Fibroblast of lung (primary cell): ENCODE data around the gene MAGT1. TPM values are rescaled to one million over a fixed set of nuclear protein-coding genes. Genes with fewer than 3 reads are reported as not detected.

ENCODE experiments used
- DNase-seq, 2 donors: peaks; one replicate each; pipeline versions ENCODE4 v3.0.0 to v3.0.0-alpha.2; 2010; ENCODE audit warnings: low read depth in 2 of 2
- H2AFZ ChIP-seq: 2 replicates; pipeline ENCODE4 v1.5.1; 2012; ENCODE audit warnings: low read length, control low read depth, inconsistent platforms
- H3K27ac ChIP-seq: 2 replicates; pipeline ENCODE4 v1.5.1; 2011; ENCODE audit warnings: low read length, control low read depth; ENCODE audit not compliant: insufficient read depth
- H3K27me3 ChIP-seq: 2 replicates; pipeline ENCODE4 v1.5.1; 2011; ENCODE audit warnings: mild to moderate bottlenecking, low read length; ENCODE audit not compliant: control insufficient read depth, insufficient read depth
- H3K36me3 ChIP-seq: 2 replicates; pipeline ENCODE4 v1.5.1; 2011; ENCODE audit warnings: low read length; ENCODE audit not compliant: control insufficient read depth, insufficient read depth
- H3K4me1 ChIP-seq: 2 replicates; pipeline ENCODE4 v1.5.1; 2011; ENCODE audit warnings: low read length; ENCODE audit not compliant: control insufficient read depth, insufficient read depth; ENCODE audit errors: extremely low read depth
- H3K4me2 ChIP-seq: 2 replicates; pipeline ENCODE4 v1.5.1; 2011; ENCODE audit warnings: low read length, control low read depth; ENCODE audit not compliant: insufficient read depth; ENCODE audit errors: extremely low read depth
- H3K4me3 ChIP-seq, 4 experiments: fragments of 200-600 bp in 1 of 4; sonication (generic) in 1 of 4; replicated peaks in 1 of 4; 2 replicates each; pipeline ENCODE4 v1.5.1; 2011 to 2016; ENCODE audit warnings: low read length in 4 of 4, low read depth in 3 of 4, mild to moderate bottlenecking in 3 of 4, control low read depth in 2 of 4, inconsistent platforms in 1 of 4, mixed read lengths in 1 of 4; ENCODE audit not compliant: insufficient read depth in 1 of 4; ENCODE audit errors: control extremely low read depth in 1 of 4
- H3K79me2 ChIP-seq: 2 replicates; pipeline ENCODE4 v1.5.1; 2012; ENCODE audit warnings: mild to moderate bottlenecking, low read length, inconsistent platforms; ENCODE audit not compliant: control insufficient read depth, insufficient read depth
- H3K9ac ChIP-seq: 2 replicates; pipeline ENCODE4 v1.5.1; 2011; ENCODE audit warnings: mild to moderate bottlenecking, low read length, control low read depth; ENCODE audit not compliant: insufficient read depth
- H3K9me3 ChIP-seq: 2 replicates; pipeline ENCODE4 v1.5.1; 2012; ENCODE audit warnings: low read depth, low read length; ENCODE audit not compliant: control insufficient read depth, insufficient read depth
- H4K20me1 ChIP-seq: 2 replicates; pipeline ENCODE4 v1.5.1; 2011; ENCODE audit warnings: low read length; ENCODE audit not compliant: control insufficient read depth, insufficient read depth; ENCODE audit errors: extremely low read depth
- EZH2 ChIP-seq: IDR thresholded peaks from 2 replicates; pipeline ENCODE4 v1.5.1; 2012; ENCODE audit warnings: low read length, control low read depth, mild to moderate bottlenecking; ENCODE audit errors: missing control alignments
- polyA plus RNA-seq, 2 donors: library from polyadenylated mRNA; depleted of rRNA in 1 of 2; stranded (reverse) in 1 of 2; unstranded in 1 of 2; fragments of >200 nt; gene quantifications; 2 replicates each; pipeline ENCODE4 v1.2.1, GENCODE V29; 2011 to 2012; ENCODE audit warnings: missing spikeins in 1 of 2
- total RNA-seq: library from RNA; depleted of rRNA; stranded (reverse); fragments of >200 nt; gene quantifications from 2 replicates; pipeline ENCODE4 v1.2.1, GENCODE V29; 2014
- TF ChIP-seq, protein P1 (sequence below), 2 donors: IDR thresholded peaks in 1 of 2; conservative IDR thresholded peaks in 1 of 2; 1 replicate in 1 of 2; 2 replicates in 1 of 2; pipeline ENCODE4 v1.5.1; 2011 to 2012; ENCODE audit warnings: low read length in 2 of 2, control low read depth in 1 of 2, inconsistent platforms in 1 of 2, low read depth in 1 of 2, mild to moderate bottlenecking in 1 of 2

MAGT1 gene
- total and polyA plus RNA-seq, 2 donors (not counting 1 experiment from before 2014, with no cell fraction given) = 102 to 211 TPM

DNA sequence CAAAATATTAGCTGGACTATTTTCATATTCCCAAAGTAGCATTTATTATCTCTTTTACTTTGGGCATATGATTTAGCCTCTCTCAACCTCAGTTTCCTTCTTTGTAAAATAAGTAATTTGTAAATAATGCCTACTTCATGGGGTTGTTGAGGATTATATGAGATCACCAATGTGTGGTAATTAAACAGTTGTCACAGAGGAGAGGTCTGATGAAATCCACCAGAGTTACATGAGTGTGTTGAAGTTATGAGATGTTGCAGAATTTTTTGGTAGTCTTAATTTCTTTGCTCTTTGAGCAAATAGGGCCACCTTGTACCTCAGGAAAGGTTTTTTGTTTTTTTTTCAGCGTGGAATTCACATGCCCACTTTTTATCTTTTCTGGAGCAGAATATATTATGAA lies 5.5 kb upstream of the MAGT1 start:
- TF ChIP-seq EZH2 = no peak
- peak overlapping the region; percentile 58 for H3K4me2 ChIP-seq
- peak overlapping the region; percentile 81 for H3K27ac ChIP-seq
- H3K9me3 ChIP-seq = no peaks in the 10 kb centered on the region
- no peak for DNase-seq
- peaks cover 26% of the 10 kb centered on the region for H3K79me2 ChIP-seq
- no peaks in the 10 kb centered on the region for H4K20me1 ChIP-seq
- peaks cover 2% of the 10 kb centered on the region for H3K4me1 ChIP-seq
- H3K9ac ChIP-seq = peak overlapping the region; percentile 32
- no peak overlapping the region for H2AFZ ChIP-seq
- no peaks in the 10 kb centered on the region for H3K27me3 ChIP-seq
- peak overlapping the region; percentile 58 to 99 (median 68) for H3K4me3 ChIP-seq
- H3K36me3 ChIP-seq = no peaks in the 10 kb centered on the region

DNA sequence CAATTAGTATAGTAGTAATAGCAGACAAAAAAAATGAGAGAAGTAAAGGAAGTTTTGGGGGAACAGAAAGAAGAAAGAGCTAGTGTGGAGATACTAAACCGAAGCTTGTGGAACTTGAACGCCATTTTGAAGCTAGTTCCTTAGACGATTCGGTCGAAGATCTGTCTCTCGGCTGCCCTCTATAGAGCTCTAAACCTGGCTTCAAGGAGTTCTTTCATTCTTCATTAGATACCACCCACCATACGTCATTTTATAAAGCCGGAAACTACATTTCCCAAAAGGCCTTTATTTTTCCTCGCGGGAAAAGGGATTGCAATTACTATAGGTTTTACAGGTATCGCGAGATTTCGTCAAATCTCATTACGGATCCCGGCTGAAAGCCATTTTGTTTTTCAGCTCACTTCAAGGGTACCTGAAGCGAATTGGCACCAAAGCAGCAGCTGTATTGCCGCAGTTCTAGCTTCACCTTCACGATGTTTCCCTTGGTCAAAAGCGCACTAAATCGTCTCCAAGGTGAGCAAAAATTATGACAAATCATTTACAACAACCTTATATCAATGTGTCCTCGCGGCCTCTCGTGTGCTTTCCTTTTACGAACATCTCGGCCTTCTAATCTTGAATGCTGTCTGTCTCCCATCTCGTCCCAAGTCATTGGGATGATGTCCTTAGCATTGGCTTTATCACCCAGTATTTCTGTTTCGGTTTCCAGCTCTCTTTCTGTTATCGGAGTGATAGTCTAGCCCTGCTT lies 4.0 kb upstream of the MAGT1 start, which contains the start of gene COX7B:
COX7B (plus strand) TSS at position 388 of the 748 bp plus-strand sequence; CDS start at position 474, 86 bp downstream.
- peak within 1 kb of the TSS; percentile 81 for H3K27ac ChIP-seq
- H3K9ac ChIP-seq = peak within 1 kb of the TSS; percentile 55
- H3K4me2 ChIP-seq = peak within 1 kb of the TSS; percentile 58
- peaks cover 2% of the 10 kb centered on the region for H3K4me1 ChIP-seq
- no peaks in the 10 kb centered on the region for H4K20me1 ChIP-seq
- no peaks in the 10 kb centered on the region for H3K9me3 ChIP-seq
- no peak for TF ChIP-seq EZH2
- TF ChIP-seq, protein P1, sequence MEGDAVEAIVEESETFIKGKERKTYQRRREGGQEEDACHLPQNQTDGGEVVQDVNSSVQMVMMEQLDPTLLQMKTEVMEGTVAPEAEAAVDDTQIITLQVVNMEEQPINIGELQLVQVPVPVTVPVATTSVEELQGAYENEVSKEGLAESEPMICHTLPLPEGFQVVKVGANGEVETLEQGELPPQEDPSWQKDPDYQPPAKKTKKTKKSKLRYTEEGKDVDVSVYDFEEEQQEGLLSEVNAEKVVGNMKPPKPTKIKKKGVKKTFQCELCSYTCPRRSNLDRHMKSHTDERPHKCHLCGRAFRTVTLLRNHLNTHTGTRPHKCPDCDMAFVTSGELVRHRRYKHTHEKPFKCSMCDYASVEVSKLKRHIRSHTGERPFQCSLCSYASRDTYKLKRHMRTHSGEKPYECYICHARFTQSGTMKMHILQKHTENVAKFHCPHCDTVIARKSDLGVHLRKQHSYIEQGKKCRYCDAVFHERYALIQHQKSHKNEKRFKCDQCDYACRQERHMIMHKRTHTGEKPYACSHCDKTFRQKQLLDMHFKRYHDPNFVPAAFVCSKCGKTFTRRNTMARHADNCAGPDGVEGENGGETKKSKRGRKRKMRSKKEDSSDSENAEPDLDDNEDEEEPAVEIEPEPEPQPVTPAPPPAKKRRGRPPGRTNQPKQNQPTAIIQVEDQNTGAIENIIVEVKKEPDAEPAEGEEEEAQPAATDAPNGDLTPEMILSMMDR (conservative IDR thresholded peaks at IDR 0.05 in 1 of 2, IDR thresholded peaks at IDR 0.05 in 1 of 2; ENCODE audit: low read depth in 1 of 2, low read length in 2 of 2) = peak; percentile 38 to 46
- peak within 1 kb of the TSS; percentile 45 for H2AFZ ChIP-seq
- no peaks in the 10 kb centered on the region for H3K36me3 ChIP-seq
- peak within 1 kb of the TSS; percentile 58 to 99 (median 68) for H3K4me3 ChIP-seq
- no peaks in the 10 kb centered on the region for H3K27me3 ChIP-seq
- peak; percentile 92 to 98 for DNase-seq
- H3K79me2 ChIP-seq = peaks cover 35% of the 10 kb centered on the region

DNA sequence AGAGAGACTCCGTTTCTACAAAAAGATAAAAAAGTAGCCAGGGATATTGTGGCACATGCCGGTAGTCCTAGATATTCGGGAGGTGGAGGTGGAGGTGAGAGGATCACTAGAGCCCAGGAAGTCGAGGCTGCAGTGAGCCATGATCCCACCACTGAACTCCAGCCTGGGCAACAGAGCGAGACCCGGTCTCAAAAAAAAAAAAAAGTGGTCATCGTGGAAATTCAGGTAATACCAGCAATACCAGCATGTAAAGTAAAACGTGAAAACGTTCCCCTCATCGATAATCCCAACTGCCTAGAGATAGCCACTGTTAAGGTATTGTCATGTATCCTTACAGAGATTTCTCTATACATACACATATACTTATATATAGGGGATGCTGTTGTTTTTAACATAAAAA lies 1.5 kb downstream of the MAGT1 start:
- H3K4me2 ChIP-seq = peak overlapping the region; percentile 66
- H3K4me1 ChIP-seq = no peaks in the 10 kb centered on the region
- DNase-seq = no peak
- H3K9me3 ChIP-seq = no peaks in the 10 kb centered on the region
- H3K27ac ChIP-seq = no peak overlapping the region
- no peaks in the 10 kb centered on the region for H3K27me3 ChIP-seq
- peaks cover 43% of the 10 kb centered on the region for H3K79me2 ChIP-seq
- H4K20me1 ChIP-seq = no peaks in the 10 kb centered on the region
- TF ChIP-seq, protein P1 (conservative IDR thresholded peaks at IDR 0.05 in 1 of 2, IDR thresholded peaks at IDR 0.05 in 1 of 2; ENCODE audit: low read depth in 1 of 2, low read length in 2 of 2) = no peak
- no peak for TF ChIP-seq EZH2
- H2AFZ ChIP-seq = no peak overlapping the region
- H3K36me3 ChIP-seq = no peaks in the 10 kb centered on the region
- no peak overlapping the region for H3K9ac ChIP-seq
- peak overlapping the region; percentile 66 to 95 (median 82) for H3K4me3 ChIP-seq
